Measurements from ENCODE around the gene PHF23.

Gene PHF23

DNA sequence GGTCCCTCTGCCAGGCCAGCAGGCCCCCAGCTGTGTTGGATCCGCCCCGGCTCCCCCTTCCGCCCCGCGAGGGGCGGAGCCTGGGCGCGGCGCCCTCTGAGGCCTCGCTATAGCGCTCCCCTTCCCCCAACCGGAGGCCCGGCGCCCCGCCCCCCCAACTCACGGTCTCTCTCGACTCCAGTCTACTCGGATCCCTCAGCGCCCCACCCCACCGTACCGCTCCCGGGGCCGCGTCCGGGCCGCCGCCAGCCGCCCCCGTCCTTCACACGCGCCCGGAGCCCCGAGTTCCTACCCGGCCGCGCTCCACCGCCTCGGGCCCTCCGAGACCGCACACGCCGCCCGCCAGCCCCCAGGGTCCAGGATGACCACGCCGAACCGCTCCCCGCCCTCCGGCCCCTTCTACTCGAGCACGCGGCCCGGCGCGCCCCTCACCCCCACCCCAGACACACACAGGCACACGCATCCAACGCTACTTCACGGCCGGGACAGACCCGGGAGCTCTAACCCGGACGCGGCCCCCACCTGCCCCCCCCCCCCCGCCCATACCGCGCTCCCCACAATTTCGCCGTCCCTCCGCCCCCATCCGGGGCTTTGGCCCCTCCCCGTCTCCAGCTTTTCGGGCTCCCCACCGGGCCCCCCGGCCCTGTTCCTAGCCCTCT is 1.4 kb downstream of the PHF23 start:
- peak; percentile 76 for DNase-seq (ENCODE audit: low read depth)

DNA sequence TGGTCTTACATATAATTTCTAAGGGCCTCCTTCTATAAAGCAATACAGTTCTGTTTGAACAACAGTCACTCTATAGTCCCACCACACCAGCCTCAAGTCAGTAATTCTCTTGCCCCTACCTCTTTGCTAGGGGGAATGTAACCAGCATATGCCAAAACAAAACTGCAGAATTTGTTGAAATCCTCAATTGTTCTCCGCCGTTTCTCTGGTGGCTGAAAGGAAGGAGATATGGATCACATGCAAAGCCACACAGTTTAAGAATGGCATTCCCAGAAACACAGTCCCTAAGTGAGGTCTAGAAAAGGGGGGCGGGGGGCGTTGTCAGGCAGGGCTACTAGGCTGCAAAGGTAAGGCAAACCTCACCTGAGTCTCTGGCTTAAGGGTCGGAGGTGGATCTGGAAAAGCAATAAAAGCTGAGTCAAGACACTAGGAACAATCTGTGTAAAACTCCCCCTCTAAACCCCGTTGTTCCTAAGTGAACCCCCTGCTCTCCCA is 1.9 kb downstream of the PHF23 start:
- DNase-seq (ENCODE audit: low read depth), result no peak

DNA sequence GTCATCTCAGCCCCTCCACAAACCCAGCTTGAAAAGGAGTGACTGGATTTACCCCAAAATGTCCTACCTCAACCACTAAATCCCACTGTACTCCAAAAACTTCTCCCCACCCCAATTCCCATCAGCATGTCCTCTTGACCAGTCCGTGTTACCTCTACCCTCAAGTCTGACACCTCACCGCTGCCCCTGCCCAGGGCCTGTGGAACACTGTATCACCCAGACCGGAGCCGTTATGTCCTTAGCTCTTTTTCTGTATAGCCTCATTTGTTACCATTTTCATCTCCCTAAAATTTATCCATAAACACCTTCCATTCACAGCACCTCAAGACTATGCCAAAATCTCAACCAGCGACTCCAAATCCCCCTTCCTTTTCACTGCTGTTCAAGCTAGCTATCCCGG is 2.4 kb downstream of the PHF23 start:
- DNase-seq (ENCODE audit: low read depth), result no peak

DNA sequence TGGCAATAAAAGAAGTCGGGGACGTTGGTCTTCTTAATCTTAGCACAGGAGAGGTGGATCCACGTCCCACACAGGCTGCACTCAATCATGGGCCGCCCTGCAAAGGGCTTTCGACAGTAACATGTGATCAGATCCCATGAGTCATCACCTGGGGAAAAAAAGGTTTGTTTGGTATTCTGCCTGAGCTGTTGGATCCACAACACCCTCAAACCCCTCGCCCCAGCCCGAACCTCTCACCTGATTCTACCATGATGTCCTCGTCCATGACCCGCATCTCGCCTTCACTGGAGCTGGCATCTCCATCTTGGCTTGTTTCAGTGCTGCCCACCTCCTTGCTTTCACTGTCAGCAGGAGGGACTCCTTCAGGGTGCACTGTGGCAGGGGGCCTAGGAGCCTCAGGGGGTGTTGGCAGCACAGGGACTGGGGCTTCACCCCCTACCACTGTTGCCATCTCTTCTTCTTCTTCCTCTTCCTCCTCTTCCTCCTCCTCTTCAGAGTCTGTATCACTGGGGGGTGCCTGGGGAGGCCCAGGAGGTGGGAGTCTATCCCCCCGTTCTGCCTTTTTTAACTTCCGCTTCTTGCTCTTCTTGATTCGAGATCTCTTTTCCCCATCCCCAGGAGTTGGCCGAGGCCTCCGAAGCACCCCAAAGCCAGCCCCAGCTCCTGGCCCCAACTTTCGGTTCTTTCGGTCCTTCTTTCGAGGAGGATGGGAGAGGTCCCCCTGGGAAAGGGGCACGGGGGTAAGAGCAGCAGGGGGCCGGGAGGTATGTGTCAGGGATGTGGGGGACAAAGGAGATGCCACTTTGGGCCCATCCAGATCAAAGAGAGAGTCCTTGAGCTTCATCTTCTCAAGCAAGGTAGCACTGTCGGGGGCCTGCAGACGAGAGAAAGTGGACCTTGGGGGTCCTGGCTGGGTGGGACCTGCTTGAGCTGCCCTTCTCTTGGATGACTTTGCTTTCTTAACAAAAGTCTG is 3.3 kb downstream of the PHF23 start:
- peak; percentile 57 for DNase-seq (ENCODE audit: low read depth)

DNA sequence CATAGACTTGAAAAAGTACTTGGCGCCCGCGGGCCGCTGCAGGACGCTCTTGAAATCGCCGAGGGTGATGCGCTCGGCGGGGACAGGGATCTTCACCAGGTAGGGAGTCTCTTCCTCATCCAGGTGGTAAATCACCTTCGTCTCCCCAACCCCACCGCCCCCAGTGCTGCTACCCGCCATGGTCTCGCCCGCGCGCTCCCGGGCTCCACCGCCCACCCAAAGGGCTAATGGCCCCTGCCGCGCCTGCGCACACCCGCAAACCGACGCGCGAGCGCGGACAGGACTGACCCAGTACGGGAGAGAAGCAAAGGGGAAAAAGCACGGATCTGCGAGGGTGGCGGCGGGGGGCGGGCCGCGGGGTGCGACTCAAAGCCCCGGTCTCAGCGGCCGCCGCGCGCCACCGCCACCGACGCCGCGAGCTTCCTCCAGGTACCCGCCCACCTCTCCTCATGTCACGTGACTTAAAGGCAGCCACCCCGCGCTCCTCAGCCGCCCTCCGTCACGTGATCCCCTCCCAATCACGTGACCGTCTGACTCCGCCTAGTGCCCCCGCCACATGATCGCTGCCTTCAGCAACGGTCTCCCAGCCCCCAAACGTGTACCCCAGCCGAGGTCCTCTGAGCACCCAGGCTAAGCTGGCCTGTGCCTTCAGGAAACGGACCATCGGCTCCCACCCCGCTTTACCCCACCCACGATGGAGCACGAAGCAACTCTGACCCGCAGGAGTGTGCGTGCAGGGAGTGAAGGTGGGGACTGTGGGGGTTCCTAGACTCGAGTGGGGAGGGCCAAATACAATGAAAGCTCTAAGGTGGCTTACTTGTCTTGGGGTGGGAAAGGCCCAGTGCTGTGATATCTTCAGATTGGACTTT is 4.9 kb downstream of the PHF23 start, which contains the start of gene DVL2:
TSS of gene DVL2 (minus strand) at position 435 of the 869 bp plus-strand sequence. CDS start at position 180, 255 bp downstream.
- peak; percentile 97 for DNase-seq (ENCODE audit: low read depth)

DNA sequence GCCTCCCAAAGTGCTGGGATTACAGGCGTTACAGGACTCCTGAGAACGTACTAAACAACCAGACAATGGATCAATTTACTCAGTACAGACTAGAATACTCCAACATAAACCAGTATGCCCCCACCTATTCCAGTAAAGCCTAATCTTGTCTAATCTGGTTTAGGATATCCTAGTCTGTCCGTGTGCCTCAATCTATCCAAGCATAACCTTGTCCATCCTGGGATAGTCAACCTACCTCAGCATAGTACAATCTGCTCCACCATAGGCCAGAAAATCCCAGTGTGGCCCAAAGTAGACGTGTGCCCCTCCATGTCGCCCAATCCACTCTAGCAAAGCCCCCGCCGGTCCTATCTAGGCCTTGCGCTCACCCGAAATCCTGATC is 5.6 kb downstream of the PHF23 start:
- DNase-seq (ENCODE audit: low read depth), result no peak

DNA sequence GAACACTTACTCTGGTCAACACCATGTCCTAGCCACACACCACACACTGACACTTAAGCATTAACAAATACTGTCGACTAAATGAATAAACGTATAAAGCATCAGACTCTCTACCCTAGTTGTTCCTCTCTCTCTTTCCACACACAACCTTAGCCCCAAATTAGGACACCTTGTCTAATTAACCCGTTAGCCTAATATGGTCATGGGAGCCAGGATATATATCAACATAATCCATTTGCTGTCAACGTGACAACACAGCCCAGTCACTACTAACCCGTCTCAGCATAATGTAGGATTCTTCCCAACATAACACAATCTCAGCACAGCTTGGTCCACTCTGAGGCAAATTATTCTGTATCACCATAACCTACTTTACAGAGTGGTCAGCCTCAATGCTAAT is 7.1 kb downstream of the PHF23 start:
- no peak for DNase-seq (ENCODE audit: low read depth)

DNA sequence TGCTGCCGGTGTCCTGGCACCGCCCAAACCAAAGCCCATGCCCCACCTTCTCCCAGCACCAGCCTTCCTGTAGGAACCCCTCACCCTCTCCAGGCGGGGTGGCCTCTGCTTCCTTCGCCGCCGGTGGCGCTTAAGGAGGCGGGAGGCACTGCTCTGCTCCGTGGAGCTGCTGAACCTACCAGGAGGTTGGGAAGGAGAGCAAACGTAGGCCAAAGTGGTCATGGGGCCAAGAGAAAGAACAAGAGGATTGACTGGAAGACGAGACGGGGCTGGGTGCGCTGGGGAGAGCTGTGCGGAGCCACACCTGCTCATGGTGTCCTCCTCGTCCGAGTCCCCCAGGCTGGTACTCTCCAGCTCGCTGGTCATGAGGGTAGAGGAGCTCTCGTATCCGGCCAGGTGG is 9.8 kb downstream of the PHF23 start:
- no peak for DNase-seq (ENCODE audit: low read depth)

DNA sequence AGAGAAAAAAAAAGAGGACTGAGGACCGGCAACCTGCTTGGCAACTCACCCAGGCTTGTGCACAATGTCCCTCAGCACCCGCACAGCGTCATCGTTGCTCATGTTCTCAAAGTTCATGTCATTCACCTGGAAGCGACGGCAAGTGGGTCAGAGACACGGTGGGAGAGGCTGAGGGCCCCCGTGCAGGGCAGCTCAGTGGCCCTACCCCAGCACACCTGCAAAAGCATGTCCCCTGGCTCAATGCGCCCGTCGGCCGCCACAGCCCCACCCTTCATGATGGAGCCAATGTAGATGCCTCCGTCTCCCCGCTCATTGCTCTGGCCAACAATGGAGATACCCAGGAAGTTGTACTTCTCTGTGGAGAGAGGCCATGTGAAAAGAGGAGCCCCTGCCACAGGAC is 10.3 kb downstream of the PHF23 start:
- no peak for DNase-seq (ENCODE audit: low read depth)

DNA sequence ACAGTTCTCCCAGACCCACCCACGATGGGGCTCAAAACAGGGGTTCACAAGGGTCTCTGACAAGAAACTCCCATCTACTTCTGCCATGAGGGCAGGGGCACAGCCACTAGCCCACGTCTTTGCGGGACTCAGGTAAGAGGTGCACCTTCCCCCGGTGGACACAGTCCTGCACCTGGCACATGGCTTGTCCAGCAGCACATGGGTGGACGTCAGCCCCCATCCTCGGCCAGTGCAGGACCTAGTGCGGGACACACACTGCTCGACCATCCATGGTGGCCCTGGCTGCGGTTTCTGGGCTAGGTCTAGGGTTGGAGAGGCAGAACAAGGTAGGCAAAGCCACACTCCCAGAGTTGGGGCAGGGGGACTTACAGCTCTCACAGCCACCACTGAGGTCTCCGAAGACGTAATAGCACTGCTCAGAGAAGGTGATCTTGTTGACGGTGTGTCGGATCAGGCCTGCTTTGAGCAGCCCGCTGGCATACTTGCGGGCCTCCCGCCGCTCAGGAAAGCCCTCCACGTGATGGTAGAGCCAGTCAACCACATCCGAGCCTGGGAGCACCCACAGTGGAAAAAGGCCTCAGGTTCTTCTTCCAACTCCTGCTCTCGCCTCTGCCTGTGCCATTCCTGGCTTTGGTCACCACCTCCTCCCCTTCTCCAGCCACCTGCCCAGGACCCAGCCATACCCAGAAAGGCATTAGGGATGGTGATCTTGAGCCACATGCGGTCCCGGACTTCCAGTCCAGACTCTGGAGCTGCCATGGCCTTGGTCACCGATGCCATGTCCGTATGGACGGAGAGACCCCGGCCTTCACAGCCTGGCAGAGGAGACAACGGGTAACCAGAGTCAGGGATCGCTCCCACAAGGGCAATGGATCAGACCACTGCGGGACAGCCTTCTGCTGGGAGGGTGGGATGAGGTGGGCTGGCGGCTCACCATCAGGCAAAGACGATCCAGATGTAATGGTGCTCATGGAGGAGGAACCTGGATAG is 12.2 kb downstream of the PHF23 start:
- DNase-seq (ENCODE audit: low read depth), result no peak

DNA sequence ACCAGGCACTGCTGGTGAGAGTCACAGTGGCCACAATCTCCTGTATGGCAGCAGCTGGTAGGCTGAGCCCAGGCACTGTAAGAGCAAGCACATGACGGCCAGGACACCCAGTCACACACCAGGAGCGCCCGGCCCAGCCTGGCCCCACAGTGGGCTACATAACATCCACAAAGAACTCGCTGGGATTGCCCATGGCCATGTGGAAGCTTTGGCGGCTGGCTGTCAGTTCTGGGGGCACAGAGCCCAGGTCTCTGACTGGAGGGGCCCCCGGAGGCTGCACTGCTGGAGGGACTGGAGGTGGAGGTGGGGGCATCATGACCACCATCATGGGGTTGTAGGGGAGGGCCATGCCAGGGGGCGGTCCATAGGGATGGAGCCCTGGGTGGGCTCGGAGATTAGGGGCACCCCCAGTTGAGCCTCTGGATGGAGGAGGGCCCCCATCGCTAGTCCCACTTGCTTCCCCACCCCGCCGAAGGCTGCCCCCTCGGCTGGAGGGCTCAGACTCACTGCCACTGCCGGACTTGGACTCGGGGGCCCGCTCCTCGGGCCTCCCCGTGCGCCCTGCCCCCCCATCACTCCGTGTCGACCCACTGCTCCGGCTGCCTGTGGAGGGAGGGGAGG is 13.4 kb downstream of the PHF23 start:
- DNase-seq (ENCODE audit: low read depth), result no peak

DNA sequence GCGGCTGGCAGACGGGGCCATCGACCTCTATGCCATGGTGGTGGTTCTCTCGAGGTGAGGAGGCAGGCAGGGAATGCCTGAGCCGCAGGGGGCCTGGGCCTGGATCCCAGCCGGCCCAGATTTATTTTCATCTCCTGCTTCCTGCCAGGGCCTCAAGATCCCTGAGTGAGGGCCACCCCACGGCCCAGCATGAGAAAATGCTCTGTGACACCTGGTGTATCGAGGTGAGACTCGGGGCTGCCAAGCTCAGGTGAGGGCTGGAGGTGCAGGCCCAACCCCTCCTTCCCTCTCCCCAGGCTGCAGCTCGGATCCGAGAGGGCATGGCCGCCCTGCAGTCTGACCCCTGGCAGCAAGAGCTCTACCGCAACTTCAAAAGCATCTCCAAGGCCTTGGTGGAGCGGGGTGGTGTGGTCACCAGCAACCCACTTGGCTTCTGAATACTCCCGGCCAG is 14.6 kb downstream of the PHF23 start:
- DNase-seq (ENCODE audit: low read depth), result no peak

DNA sequence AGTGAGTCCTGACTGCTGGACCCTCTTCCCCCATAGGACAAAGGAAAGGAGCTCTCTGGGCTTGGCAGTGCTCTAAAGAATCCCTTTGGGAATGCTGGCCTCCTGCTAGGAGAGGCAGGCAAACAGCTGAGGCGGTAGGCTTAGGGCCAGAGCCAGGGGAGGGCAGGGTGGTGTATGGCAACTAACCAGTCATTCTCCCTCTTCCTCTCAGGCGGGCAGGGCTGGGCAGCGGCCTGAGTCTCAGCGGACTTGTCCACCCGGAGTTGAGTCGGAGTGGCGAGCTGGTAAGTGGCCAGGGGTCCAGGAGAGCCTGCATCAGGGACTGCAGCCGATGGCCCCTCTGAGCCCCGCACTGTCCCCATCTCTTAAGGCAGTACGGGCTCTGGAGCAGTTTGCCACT is 15.1 kb downstream of the PHF23 start:
- no peak for DNase-seq (ENCODE audit: low read depth)

DNA sequence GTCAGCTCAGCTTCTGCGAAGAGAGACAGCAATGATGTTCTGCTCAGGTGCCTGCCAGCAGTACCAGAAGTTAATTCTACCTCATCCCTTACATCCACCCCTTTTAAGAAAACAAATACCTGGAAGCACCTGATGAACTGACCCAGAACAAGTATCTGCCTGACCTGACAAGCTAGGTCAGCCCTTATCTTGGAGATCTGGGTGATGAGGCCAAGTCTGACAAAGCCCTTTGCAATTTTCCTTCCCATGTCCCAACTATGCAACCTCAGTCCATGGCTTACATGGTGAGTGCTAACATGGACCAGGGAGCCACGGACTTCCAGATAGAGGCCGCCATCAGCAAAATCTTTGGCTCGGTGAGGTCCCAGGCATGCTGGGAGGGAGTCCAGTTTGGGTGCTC is 15.9 kb downstream of the PHF23 start:
- DNase-seq (ENCODE audit: low read depth), result peak; percentile 31

DNA sequence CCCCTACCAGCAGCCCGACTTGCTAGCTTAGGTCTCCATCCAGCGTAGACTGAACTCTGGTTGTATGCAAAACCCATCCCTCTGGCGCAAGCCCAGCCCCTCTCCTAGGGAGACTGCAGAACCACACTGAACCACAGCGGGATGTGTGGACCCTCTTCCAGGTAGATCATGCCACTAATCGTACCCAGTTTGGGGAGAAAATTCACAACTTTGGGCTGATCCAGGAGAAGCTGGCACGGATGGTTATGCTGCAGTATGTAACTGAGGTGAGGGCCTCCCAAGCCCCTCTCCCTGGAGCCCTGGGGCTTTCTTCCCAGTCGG is 16.3 kb downstream of the PHF23 start:
- DNase-seq (ENCODE audit: low read depth), result no peak

DNA sequence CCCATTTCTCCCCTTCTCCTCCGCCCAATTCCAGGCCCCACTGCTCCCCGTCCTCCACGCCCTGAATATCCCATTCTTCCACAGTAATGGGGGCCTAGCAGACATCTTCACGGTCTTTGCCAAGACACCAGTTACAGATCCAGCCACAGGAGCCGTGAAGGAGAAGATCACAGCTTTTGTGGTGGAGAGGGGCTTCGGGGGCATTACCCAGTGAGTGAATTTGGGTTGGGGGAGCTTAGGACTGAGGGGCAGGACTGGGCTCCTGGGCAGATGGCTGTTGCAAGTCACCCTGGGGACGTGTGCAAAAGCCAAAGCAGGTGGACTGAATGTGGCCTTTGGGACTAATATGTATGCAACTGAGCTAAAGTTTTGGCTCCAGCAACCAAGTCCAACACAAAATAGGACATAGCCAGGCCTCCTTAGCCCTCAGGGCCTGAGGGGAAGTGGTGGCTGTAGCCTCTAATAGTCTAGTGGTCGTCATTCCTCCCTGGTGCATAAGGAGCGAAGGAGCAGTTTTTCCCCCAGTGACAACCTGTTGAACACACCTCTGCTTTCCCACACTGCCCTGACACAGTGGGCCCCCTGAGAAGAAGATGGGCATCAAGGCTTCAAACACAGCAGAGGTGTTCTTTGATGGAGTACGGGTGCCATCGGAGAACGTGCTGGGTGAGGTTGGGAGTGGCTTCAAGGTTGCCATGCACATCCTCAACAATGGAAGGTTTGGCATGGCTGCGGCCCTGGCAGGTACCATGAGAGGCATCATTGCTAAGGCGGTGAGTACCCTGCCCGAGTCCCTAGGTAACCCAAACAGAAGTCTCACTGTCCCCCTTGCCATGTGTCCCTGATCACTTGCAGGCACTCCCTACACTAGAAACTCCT is 16.9 kb downstream of the PHF23 start:
- no peak for DNase-seq (ENCODE audit: low read depth)

DNA sequence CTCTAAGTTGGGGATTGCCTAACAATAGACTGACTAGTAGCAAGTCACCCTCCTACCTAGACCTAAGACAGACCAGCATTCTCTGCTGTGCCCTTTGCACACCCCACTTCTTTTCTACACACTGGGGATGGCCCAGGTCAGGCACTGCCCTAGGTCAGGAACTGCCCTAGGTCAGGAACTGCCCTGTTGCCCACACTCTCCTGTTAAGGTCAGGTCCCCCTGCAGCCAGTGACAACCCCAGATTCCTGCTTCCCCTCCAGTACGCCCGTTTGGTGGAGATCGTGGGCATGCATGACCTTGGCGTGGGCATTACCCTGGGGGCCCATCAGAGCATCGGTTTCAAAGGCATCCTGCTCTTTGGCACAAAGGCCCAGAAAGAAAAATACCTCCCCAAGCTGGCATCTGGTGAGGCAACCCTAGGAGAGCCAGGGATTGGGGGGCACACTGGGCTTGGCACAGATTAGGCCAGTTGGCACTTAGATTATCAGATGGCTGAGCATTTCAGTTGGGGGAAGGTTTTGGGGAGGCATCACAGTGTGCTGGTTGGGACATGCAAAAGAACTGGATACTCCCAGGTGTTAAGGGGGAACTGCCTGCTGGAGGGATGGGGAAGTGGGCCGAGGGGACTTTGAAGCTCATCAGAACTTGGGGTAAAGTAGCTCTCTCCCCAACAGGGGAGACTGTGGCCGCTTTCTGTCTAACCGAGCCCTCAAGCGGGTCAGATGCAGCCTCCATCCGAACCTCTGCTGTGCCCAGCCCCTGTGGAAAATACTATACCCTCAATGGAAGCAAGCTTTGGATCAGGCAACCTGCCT is 17.8 kb downstream of the PHF23 start:
- DNase-seq (ENCODE audit: low read depth), result no peak

DNA sequence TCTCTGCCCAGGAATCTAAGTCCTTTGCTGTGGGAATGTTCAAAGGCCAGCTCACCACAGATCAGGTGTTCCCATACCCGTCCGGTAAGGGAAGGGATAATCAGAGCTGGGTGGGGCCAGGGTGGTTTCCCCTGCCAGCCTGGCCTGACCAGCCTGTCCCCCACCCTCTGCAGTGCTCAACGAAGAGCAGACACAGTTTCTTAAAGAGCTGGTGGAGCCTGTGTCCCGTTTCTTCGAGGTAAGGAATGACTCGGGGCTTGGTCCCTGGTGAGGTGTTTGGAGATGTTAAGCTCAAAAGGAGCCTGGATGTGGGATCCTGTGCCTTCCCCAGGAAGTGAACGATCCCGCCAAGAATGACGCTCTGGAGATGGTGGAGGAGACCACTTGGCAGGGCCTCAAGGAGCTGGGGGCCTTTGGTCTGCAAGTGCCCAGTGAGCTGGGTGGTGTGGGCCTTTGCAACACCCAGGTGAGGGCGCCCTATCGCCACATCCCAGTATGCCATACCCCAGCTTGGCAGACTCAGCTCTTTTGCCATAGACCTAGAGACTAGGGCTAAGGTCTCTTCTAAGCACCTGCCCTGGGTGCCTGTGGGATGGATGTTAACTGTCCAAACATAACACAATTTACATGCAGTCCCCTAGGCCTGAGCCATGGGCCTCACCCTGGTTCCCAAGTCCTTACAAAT is 18.5 kb downstream of the PHF23 start:
- DNase-seq (ENCODE audit: low read depth), result peak; percentile 74

Data from ELR (cell line).